Psoas muscle (tissue), 8 donors: ENCODE data around the gene ATG16L2. TPM values are rescaled to one million over a fixed set of nuclear protein-coding genes. Genes with fewer than 3 reads are reported as not detected.

ENCODE experiments used
- ATAC-seq, 4 donors: fragments of 200-7000 bp; cut with Tn5 transposase; one replicate each; pipeline ENCODE4 v1.9.1; 2020; ENCODE audit warnings: moderate library complexity in 3 of 4, mild to moderate bottlenecking in 2 of 4
- DNase-seq, 2 donors: peaks; one replicate each; pipeline ENCODE4 v3.0.0-alpha.2; 2020
- H3K27ac ChIP-seq: fragments of 200-600 bp; one replicate; pipeline ENCODE4 v1.8.0; 2022
- H3K27me3 ChIP-seq, 3 donors: fragments of 200-600 bp in 1 of 3; one replicate each; pipeline versions ENCODE4 v1.6.1 to v1.8.0; 2013 to 2022; ENCODE audit warnings: low read length in 2 of 3, mild to moderate bottlenecking in 2 of 3, moderate library complexity in 1 of 3; ENCODE audit not compliant: insufficient read depth in 3 of 3
- H3K36me3 ChIP-seq, 2 donors: fragments of 200-600 bp in 1 of 2; one replicate each; pipeline versions ENCODE4 v1.6.1 to v1.8.0; 2013 to 2022; ENCODE audit warnings: low read depth in 1 of 2, mild to moderate bottlenecking in 1 of 2, moderate library complexity in 1 of 2; ENCODE audit not compliant: insufficient read depth in 1 of 2
- H3K4me1 ChIP-seq: fragments of 200-600 bp; one replicate; pipeline ENCODE4 v1.8.0; 2022
- H3K4me3 ChIP-seq: fragments of 200-600 bp; one replicate; pipeline ENCODE4 v1.8.0; 2022; ENCODE audit warnings: mild to moderate bottlenecking
- H3K9me3 ChIP-seq: fragments of 200-600 bp; one replicate; pipeline ENCODE4 v1.8.0; 2022
- WGBS, 3 donors: extraction: QIAGEN DNeasy Blood & Tissue Kit; methylation state at CpG; one replicate each; pipeline versions ENCODE4 v1.1.6 to v1.1.7; 2013; 5-methylcytosine and 5-hydroxymethylcytosine counted together
- intact Hi-C, 2 donors: fragments of 100-400 bp; cut with DNase I; formaldehyde crosslinking; loops; one replicate each; pipeline versions ENCODE4 v1.11.0 to v1.14.2; 2022
- polyA plus RNA-seq, 3 donors: library from polyadenylated mRNA; stranded (reverse); fragments of 200-250 nt; gene quantifications; one replicate each; pipeline ENCODE4 v1.2.3, GENCODE V29; 2013
- total RNA-seq, 4 donors: library from RNA; stranded (reverse); fragmentation: NEBNext Ultra II Directional in 2 of 4; extraction: Animal tissue kit (Norgen Biotek cat#: 25700) in 2 of 4; gene quantifications; one replicate each; pipeline versions ENCODE4 v1.2.1 to v1.2.4, GENCODE V29; 2021 to 2023
- TF ChIP-seq, protein P1 (sequence below): fragments of 200-600 bp; IDR thresholded peaks from one replicate; pipeline ENCODE4 v1.8.0; 2022; ENCODE audit warnings: antibody characterized with exemption
- donor health status: healthy with polysubstance abuse.
- donor health status: DM: no; HTN: no; CAD: no; lungs with moderate emphysema.
- donor health status: Bipolar disorder and iron deficiency.
- donor health status: healthy.
- donor health status: DM: yes; HTN: yes; CAD: no.
- donor health status: DM: no; HTN: no; CAD: no.
- donor health status: DM: no; HTN: no; CAD: no.
- donor health status: DM: yes; HTN: yes; CAD: no.

Gene ATG16L2
- total and polyA plus RNA-seq, 7 donors, result 3.9 to 9.6 (median 4.9) TPM

DNA sequence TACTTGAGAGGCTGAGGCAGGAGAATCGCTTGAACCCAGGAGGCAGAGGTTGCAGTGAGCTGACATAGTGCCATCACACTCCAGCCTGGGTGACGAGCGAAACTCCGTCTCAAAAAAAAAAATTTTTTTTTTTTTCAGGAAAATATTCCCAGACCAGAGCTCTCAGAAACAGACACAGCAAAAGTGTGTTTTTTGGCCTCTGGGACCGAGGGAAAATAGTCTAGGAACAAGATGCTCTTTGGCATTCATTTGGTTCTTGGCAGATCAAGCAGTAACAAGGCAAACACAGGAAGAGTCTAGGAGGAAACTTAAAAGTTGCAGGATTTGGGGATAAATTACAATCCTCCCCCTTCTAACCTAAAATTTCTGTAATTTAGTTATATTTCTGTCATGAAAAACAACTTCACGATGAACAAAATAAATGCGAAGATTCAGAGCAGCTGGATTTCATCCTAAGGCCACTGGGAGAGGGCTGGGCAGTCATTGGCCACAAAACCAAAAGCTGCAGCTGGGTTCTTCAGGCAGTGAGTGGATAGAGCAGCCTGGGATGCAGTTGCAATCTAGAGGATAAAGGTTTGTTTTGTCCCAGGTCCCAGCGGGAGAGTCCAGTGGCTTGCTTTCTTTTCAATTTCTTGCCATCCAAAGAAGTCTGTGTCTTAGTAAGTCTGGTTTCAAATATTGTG, 19.7 kb downstream of the ATG16L2 start:
- Histone ChIP-seq H3K4me1 (peaks cover 14% of the 10 kb centered on the region), H3K4me3 (no peak overlapping the region), H3K36me3 (peaks cover under 1 to 13% of the 10 kb centered on the region in 2 donors), H3K27ac (peak overlapping the region; percentile 72), H3K9me3 (no peaks in the 10 kb centered on the region), H3K27me3 (no peaks in the 10 kb centered on the region)
- TF ChIP-seq, protein P1, sequence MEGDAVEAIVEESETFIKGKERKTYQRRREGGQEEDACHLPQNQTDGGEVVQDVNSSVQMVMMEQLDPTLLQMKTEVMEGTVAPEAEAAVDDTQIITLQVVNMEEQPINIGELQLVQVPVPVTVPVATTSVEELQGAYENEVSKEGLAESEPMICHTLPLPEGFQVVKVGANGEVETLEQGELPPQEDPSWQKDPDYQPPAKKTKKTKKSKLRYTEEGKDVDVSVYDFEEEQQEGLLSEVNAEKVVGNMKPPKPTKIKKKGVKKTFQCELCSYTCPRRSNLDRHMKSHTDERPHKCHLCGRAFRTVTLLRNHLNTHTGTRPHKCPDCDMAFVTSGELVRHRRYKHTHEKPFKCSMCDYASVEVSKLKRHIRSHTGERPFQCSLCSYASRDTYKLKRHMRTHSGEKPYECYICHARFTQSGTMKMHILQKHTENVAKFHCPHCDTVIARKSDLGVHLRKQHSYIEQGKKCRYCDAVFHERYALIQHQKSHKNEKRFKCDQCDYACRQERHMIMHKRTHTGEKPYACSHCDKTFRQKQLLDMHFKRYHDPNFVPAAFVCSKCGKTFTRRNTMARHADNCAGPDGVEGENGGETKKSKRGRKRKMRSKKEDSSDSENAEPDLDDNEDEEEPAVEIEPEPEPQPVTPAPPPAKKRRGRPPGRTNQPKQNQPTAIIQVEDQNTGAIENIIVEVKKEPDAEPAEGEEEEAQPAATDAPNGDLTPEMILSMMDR, result no peak
- ATAC-seq, result peak in 1 of 4 donors; percentile 21
- 44 to 51% (median 50%) methylated on average over 8 of the region's 8 CpGs for WGBS, 3 donors
- no peak for DNase-seq
- intact Hi-C loops, result loop anchor here (5.0 kb wide), 2 partner anchors 403 to 453 kb away; no protein-coding TSS in a partner anchor

DNA sequence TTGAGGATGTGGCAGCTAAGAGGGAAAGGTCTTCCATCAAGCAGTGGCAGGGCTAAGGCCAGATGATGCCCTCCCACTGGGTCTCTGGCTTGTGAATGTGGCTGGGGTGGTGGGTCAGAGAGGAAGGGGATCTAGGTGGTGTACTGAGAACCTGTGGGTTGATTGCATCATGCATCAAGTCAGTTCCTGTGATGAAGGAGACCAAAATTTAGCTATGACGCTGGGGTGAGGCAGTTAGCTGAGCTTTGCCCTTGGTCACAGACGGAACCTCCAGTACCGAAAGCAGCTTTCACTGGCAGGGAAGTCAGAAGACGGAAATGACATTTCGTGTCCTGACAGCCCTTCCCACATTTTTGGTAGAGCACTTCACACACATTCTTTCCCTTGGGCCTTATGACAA, 20.7 kb downstream of the ATG16L2 start:
- peaks cover 14% of the 10 kb centered on the region for H3K4me1 ChIP-seq
- no peak for DNase-seq
- TF ChIP-seq, protein P1, result no peak
- H3K9me3 ChIP-seq, result no peaks in the 10 kb centered on the region
- H3K27me3 ChIP-seq, result no peaks in the 10 kb centered on the region
- peak in 1 of 4 donors; percentile 18 for ATAC-seq
- peak overlapping the region; percentile 72 for H3K27ac ChIP-seq
- intact Hi-C loops, result loop anchor here (5.0 kb wide), 2 partner anchors 402 to 452 kb away; no protein-coding TSS in a partner anchor
- 64 to 77% (median 73%) methylated on average over 5 of the region's 5 CpGs for WGBS, 3 donors
- peaks cover 2 to 21% of the 10 kb centered on the region in 2 donors for H3K36me3 ChIP-seq
- H3K4me3 ChIP-seq, result no peak overlapping the region

DNA sequence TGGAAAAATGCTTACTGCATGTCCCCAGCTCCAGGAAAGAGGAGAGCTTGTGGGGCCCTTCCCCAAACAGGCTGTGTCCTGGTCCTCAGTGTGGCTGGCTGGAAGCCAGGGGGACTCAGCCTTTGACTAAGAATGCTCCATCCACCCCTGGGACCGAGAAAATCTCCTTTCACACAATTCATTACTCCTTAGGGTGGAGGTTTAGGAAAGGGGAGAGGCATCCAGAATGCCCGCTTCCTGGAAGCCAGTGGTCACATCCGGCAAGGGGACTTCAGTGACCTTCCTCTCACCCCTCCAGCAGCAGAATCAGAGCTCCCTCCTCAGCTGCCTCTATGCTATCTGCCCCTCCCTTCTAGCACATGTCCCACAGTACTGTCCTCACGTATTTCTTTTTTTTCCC, 21.9 kb downstream of the ATG16L2 start:
- no peak overlapping the region for H3K4me3 ChIP-seq
- peak overlapping the region; percentile 72 for H3K27ac ChIP-seq
- peaks cover 13% of the 10 kb centered on the region for H3K4me1 ChIP-seq
- WGBS, 3 donors, result 35 to 55% (median 42%) methylated on average over 4 of the region's 4 CpGs
- TF ChIP-seq, protein P1, result no peak
- peaks cover 2 to 33% of the 10 kb centered on the region in 2 donors for H3K36me3 ChIP-seq
- H3K27me3 ChIP-seq, result no peaks in the 10 kb centered on the region
- peak; percentile 59 to 78 for DNase-seq
- no peaks in the 10 kb centered on the region for H3K9me3 ChIP-seq
- ATAC-seq, result peak in 3 of 4 donors; percentile 16 to 32 (median 30)
- intact Hi-C loops, result no loop called here

DNA sequence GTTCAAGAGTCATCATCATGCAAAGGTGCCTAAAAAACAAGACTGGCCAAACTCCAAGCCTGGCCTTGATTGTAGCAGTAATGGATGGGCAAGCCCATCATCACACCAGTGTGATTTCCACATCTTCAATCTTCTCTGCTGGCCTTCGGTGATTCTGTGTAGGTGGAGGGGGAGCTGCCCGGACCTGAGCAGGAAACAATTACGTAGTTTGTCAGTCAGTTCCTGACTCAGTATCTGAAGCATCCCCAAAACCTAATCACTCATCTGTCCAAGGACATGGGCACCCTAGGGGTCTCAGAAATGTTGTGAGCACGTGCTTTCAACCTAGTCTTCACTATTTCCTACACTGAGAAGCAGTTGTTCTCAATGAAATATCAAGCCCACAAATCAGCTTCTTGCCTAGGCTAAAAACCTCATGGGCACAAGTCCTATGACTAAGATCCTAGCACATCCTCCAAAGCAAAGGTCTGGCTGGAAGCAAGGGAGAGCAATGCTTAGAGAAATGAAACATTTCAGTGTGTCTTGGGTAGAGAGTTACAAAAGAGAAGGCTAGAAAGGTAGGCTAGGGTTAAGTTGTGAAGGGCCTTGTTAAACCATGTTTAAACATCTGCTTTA, 24.6 kb downstream of the ATG16L2 start:
- Histone ChIP-seq H3K36me3 (peaks cover 2 to 48% of the 10 kb centered on the region in 2 donors), H3K9me3 (no peaks in the 10 kb centered on the region)

More for the DNA sequence above, 24.6 kb downstream of the ATG16L2 start:
- intact Hi-C loops, result no loop called here
- H3K27ac ChIP-seq, result no peak overlapping the region
- H3K4me3 ChIP-seq, result no peak overlapping the region
- WGBS, 3 donors, result 75 to 86% (median 83%) methylated on average over 4 of the region's 4 CpGs
- DNase-seq, result no peak
- no peak for ATAC-seq
- no peaks in the 10 kb centered on the region for H3K27me3 ChIP-seq
- TF ChIP-seq, protein P1, result no peak
- no peaks in the 10 kb centered on the region for H3K4me1 ChIP-seq
